Measurements from ENCODE around the gene DOCK3.
A peak's percentile ranks its signal among the peaks of the same experiment; 100 is the strongest.
"Not testable (repeated sequence)": the region's sequence is repeated elsewhere in the genome, so short reads cannot be mapped to it uniquely, and the experiment has no call there.

Gene DOCK3

DNA sequence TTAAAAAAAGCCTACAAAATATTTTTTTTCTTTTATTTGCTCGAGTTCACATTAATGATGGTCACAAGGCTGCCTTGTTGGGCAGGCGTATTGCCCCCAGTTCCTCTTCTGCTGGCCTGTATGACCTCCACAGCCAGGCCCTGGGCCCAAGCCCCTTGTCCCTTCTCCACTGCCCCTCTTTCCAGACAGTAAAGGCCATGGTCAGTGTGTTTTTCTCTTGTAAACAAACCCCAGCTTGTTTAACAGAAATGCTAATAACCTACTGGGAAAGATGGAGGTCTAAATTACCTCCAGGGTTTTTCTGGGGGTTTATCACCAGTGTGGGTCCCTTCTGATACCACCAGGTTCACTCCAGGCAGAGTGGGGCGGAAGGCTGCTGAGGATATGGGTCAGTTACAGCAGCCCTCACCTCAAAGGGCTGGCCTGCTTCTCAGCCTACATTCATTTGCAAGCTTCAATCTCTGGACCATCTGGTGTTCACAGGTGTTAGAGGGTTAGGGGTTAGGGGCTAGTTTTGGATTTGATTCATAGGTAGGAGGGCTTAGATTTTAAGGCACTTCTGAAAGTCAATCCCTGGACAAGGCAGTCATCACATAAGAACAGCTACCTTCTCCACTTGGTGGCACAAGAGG lies 708.3 kb downstream of the DOCK3 start:
- no peak for DNase-seq (ENCODE audit: low read depth in 1 of 2, low spot score in 1 of 2)

DNA sequence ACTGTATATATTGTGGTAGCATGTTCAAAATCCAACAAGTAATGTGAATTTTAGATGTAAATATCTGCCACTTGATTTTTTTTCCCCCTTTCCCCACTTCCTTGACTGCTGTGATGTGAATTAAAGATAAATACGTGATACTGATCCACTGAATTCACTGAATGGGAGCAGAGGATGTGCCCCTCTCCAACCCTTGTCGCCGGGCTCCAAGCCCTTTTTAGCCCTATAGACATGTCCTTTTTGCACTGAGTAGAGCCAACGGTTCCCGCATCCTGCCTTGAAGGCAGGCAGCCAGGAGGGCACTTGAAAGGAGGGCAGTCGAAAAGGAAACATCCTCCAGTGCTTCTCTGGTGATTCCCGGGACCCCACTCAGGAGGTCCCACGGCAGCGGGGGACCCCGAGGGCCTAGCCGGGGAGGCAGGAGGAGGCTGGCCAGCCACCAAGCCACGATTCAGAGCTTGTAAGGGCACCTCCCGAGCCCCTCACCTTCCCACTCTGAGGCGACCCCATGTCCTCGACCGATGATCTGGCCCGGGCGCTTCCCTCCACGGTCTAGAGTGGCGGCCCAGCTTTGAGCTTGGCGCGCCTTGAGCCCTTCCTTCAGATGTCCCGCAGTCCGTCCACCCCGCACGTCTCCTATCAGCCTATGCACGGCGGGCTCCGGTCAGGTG lies 709.5 kb downstream of the DOCK3 start:
- DNase-seq (ENCODE audit: low read depth in 1 of 2, low spot score in 1 of 2) = peak in 1 of 2 donors; percentile 19

- peak; percentile 93 to 96 for DNase-seq (ENCODE audit: low read depth in 1 of 2, low spot score in 1 of 2)
Observed at GRCh38 chr3:51384726-51385473, 710.2 kb downstream of the DOCK3 start, which contains the start of gene MANF. MANF (plus strand) TSS chr3:51385291; CDS start chr3:51385343, 52 bp downstream.

- no peak for DNase-seq (ENCODE audit: low read depth in 1 of 2, low spot score in 1 of 2)
Observed at GRCh38 chr3:51385621-51386091, 710.9 kb downstream of the DOCK3 start.

DNA sequence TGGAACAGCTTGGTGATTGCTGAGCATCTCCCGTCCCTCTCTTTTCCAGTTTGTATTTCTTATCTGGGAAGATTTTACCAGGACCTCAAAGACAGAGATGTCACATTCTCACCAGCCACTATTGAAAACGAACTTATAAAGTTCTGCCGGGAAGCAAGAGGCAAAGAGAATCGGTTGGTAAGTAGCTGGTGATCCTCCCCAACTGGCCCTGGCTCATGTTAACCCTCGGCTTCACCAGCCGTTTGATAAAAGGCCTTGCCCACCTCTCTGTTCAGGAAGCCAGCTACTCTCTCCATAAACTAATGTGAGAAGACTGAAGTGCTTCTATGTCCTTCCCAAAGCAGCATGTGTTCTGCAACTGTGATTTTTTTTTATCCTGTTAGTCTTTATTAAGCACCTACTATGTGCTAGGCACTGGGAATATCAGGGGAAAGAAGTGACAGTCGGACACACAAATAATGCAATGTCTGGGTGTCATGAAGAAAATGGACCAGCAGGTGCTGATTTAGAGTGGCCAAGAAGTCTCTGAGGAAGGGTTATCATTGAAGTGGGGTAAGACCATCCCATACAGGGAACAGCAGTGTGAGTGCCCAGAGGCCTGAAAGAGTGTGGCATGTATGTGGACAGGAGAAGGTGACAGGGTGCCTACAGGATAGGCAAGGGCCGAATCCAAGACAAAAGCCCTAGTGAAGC lies 711.6 kb downstream of the DOCK3 start:
- no peak for DNase-seq (ENCODE audit: low read depth in 1 of 2, low spot score in 1 of 2)

DNA sequence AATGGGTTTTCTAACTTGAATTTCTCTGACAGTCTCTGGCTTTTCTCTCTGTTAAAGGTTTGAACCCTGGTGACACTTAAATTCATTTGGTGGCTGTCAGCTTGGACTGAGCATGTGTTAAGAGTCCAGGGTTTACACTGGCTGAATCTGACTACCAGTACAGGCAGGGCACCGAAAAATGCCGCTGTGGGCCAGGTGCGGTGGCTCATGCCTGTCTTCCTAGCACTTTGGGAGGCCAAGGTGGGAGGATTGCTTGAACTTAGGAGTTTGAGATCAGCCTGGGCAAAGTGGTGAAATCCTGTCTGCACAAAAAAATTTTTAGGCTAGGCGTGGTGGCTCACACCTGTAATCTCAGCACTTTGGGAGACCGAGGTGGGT lies 712.1 kb downstream of the DOCK3 start:
- no peak for DNase-seq (ENCODE audit: low read depth in 1 of 2, low spot score in 1 of 2)

GRCh38 chr3:51387281-51387680 lies 712.6 kb downstream of the DOCK3 start:
- DNase-seq (ENCODE audit: low read depth in 1 of 2, low spot score in 1 of 2) = not testable (repeated sequence)

DNA sequence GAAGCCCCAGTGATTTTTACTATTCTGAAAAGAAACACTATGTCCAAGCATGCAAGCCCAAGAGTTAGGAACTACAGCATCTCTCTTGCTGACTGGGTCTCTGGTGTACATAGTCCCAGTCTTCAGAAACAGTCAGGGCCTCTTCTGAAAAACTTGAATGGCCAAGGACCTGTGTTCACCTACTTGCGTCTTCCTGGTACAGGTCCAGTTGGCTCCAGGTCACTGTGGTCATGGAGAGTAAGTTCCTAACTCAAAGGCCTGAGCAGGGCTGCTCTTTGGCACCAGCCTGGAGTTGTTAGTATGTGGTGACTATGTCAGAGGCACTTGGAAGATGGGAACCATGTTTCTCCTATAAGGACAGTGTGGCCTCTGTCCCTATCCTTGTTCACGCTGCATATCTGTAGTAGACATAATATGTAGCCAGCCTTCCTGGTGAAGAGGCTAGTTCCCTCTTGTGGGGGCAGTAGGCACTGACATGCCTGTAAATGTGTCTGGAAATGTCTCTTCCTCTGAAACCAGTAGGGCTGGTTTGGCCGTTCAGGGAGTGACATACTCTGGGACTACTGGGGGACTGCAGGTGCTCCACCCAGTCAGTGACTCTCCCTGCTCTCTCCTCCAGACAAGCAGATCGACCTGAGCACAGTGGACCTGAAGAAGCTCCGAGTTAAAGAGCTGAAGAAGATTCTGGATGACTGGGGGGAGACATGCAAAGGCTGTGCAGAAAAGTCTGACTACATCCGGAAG lies 713.7 kb downstream of the DOCK3 start:
- DNase-seq (ENCODE audit: low read depth in 1 of 2, low spot score in 1 of 2) = no peak

DNA sequence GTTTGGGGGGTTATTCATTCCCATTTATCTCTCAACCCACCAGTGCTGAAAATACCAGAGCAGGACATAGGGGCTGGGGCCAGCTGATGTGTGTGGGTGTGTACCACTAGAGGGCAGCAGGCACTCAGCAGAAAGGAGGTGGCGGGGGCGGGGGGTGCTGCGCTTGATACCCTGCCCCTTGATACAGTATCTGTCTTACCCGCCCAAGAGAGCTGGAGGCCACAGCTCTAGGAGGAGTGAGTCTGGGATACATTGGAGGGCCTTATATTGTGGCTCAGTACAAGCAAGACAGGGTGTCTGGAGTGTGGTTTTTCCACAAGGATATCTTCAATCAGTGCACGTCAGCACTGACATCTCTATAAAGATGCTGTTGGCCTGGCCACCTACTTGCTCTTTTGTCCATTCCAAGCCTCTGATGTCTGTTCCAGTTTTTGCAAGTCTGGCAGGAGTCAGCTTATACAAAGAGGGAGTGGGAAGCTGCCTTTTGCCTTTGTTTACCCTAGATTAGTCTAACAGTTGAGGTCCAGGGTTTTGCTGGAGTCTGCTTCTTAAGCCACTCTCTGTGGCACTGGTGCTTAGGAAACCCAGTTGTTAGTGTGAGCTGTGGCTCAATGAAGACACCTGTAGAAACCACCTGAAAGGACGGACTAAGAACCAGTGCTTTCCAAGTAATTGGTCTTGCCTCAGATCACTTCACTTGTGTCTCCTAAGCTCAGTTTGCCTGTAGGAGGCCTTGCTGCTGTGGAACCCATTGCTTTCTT lies 714.9 kb downstream of the DOCK3 start:
- DNase-seq (ENCODE audit: low read depth in 1 of 2, low spot score in 1 of 2) = peak; percentile 24 to 25

DNA sequence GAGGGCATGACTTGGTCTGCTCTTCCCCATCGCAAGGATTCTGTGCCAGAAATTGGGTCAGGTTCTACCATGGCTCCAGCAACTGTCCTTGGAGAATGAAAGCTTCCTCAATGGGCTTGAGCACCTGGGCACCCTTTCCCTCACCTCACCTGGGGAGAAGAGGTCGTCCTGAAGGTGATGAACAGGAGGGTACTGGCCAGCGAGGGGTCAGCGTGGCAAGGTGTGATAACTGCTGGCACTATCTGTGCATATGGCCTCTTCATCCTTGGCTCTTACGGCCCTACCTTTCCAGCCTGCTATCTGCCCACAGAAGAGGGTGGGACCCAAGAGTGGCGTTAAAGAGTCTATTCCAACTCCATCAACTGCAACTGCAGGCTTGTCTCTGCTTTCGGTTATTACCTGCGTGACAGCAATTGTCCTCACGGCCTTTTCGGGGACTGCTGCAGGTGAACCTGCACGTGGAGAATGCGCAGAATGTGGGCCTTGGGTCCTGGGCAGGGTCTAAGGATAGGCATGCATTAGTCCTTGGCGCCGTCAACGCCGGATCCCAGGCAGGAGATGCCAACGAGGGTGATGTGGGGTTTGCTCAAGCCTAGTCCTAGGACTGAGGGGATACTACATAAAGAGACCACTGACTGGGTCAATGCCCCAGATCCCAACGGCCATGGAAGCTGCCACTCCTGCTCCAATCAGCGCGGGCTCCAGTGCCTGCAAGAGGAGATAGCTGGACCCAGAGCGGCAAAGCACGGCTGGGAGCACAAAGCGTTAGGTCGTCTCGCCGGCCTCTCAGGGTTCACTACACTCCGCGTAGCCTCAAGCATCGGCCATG lies 715.7 kb downstream of the DOCK3 start:
- no peak for DNase-seq (ENCODE audit: low read depth in 1 of 2, low spot score in 1 of 2)

GRCh38 chr3:51391075-51391565 lies 716.4 kb downstream of the DOCK3 start, which contains the start of gene RBM15B:
RBM15B (plus strand) TSS chr3:51391285; CDS start chr3:51391400, 115 bp downstream.
- peak; percentile 96 to 97 for DNase-seq (ENCODE audit: low read depth in 1 of 2, low spot score in 1 of 2)

- DNase-seq (ENCODE audit: low read depth in 1 of 2, low spot score in 1 of 2) = peak in 1 of 2 donors; percentile 22
Observed at GRCh38 chr3:51391566-51392354, 717.0 kb downstream of the DOCK3 start.

- no peak for DNase-seq (ENCODE audit: low read depth in 1 of 2, low spot score in 1 of 2)
Observed at GRCh38 chr3:51392355-51393133, 717.8 kb downstream of the DOCK3 start.

DNA sequence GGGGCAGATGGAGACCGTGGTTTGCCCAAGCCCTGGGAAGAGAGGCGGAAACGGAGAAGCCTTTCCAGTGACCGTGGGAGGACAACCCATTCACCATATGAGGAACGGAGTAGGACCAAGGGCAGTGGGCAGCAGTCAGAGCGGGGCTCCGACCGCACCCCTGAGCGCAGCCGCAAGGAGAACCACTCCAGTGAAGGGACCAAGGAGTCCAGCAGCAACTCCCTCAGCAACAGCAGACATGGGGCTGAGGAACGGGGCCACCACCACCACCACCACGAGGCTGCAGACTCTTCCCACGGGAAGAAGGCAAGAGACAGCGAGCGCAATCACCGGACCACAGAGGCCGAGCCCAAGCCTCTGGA lies 718.4 kb downstream of the DOCK3 start:
- no peak for DNase-seq (ENCODE audit: low read depth in 1 of 2, low spot score in 1 of 2)

DNA sequence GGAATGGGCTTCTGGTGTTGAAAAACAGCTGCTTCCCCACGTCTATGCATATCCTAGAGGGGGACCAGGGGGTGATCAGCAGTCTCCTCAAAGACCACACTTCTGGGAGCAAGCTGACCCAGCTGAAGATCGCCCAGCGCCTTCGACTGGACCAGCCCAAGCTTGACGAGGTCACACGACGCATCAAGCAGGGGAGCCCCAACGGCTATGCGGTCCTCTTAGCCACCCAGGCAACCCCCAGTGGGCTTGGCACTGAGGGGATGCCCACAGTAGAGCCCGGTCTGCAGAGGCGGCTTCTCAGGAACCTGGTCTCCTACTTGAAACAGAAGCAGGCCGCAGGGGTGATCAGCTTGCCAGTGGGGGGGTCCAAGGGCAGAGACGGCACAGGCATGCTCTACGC lies 718.8 kb downstream of the DOCK3 start:
- DNase-seq (ENCODE audit: low read depth in 1 of 2, low spot score in 1 of 2) = no peak

DNA sequence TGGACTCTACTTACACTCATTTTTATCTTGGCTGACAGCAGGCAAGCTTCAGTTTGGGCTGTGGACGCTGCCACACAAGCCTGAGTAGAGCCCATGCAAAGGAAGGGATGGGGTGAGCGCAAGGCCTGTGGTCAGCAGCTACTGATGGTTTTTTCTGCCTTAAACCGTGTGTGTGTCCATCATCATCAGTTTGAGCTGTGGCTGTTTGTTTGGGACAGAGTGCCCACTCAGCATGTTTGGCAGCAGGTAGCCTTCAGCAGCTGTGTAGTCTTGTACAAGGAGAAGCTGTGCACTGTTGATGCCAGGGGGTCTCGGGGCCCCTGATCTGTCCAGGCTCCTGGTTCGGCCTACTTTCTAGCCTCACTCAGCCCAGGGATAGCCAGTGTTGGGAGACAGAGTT lies 719.8 kb downstream of the DOCK3 start:
- DNase-seq (ENCODE audit: low read depth in 1 of 2, low spot score in 1 of 2) = no peak

- DNase-seq (ENCODE audit: low read depth in 1 of 2, low spot score in 1 of 2) = no peak
Observed at GRCh38 chr3:51395493-51396213, 720.9 kb downstream of the DOCK3 start.

All from stimulated activated CD4-positive, alpha-beta T cell treated with anti-CD3 and anti-CD28 coated beads, Interleukin-15, amount 100 ng/mL, for 1 hour (primary cell).